CD14-positive monocyte (primary cell): ENCODE results near the gene BCDIN3D. TPM values are rescaled to one million over a fixed set of nuclear protein-coding genes. Genes with fewer than 3 reads are reported as not detected.

ENCODE experiments used
- DNase-seq, 3 donors: peaks; one replicate each; pipeline ENCODE4 v3.0.0-alpha.2; 2011 to 2022
- H2AFZ ChIP-seq: 2 replicates; pipeline ENCODE4 v1.6.0; 2012; ENCODE audit warnings: mild to moderate bottlenecking, low read depth, low read length, inconsistent platforms; ENCODE audit not compliant: insufficient read depth, poor library complexity, severe bottlenecking
- H3K27ac ChIP-seq, 2 donors: 1 replicate in 1 of 2; 2 replicates in 1 of 2; pipeline ENCODE4 v1.5.1; 2012 to 2013; ENCODE audit warnings: low read length in 2 of 2, control low read depth in 1 of 2, inconsistent platforms in 1 of 2, low read depth in 1 of 2, mild to moderate bottlenecking in 1 of 2
- H3K27me3 ChIP-seq, 2 donors: one replicate each; pipeline versions ENCODE4 v1.6.0 to v1.6.1; 2011 to 2013; ENCODE audit warnings: low read length in 2 of 2; ENCODE audit not compliant: control insufficient read depth in 2 of 2, insufficient read depth in 2 of 2
- H3K36me3 ChIP-seq, 2 donors: replicated peaks in 1 of 2; 1 replicate in 1 of 2; 2 replicates in 1 of 2; pipeline versions ENCODE4 v1.5.1 to v1.6.1; 2012 to 2013; ENCODE audit warnings: low read length in 2 of 2, control low read depth in 1 of 2, inconsistent platforms in 1 of 2, mild to moderate bottlenecking in 1 of 2; ENCODE audit not compliant: insufficient read depth in 2 of 2, control insufficient read depth in 1 of 2
- H3K4me1 ChIP-seq, 2 donors: 1 replicate in 1 of 2; 2 replicates in 1 of 2; pipeline versions ENCODE4 v1.5.1 to v1.6.1; 2012 to 2013; ENCODE audit warnings: low read length in 2 of 2, control low read depth in 1 of 2, inconsistent platforms in 1 of 2, mild to moderate bottlenecking in 1 of 2, moderate library complexity in 1 of 2; ENCODE audit not compliant: insufficient read depth in 2 of 2, control insufficient read depth in 1 of 2
- H3K4me2 ChIP-seq: replicated peaks from 2 replicates; pipeline ENCODE3; 2012; ENCODE audit warnings: low read length, moderate library complexity, mild to moderate bottlenecking; ENCODE audit not compliant: poor library complexity, severe bottlenecking; ENCODE audit errors: extremely low read depth
- H3K4me3 ChIP-seq, 3 experiments: fragments of 200-600 bp in 1 of 3; sonication (generic) in 1 of 3; replicated peaks in 1 of 3; 1 replicate in 2 of 3; 2 replicates in 1 of 3; pipeline ENCODE4 v1.5.1; 2011 to 2013; ENCODE audit warnings: low read length in 3 of 3, mild to moderate bottlenecking in 3 of 3, control low read depth in 2 of 3, low read depth in 2 of 3, inconsistent platforms in 1 of 3, moderate library complexity in 1 of 3
- H3K79me2 ChIP-seq: 2 replicates; pipeline ENCODE4 v1.6.0; 2012; ENCODE audit warnings: mild to moderate bottlenecking, control low read depth, inconsistent platforms, low read length, moderate library complexity; ENCODE audit not compliant: insufficient read depth
- H3K9ac ChIP-seq: 2 replicates; pipeline ENCODE4 v1.6.0; 2017; ENCODE audit warnings: low read length, mild to moderate bottlenecking; ENCODE audit not compliant: insufficient read depth, poor library complexity, severe bottlenecking
- H3K9me3 ChIP-seq, 2 donors: replicated peaks in 1 of 2; 1 replicate in 1 of 2; 2 replicates in 1 of 2; pipeline versions ENCODE4 v1.5.1 to v1.6.1; 2012 to 2013; ENCODE audit warnings: low read length in 2 of 2, control low read depth in 1 of 2; ENCODE audit not compliant: control insufficient read depth in 1 of 2, insufficient read depth in 1 of 2
- H4K20me1 ChIP-seq: 2 replicates; pipeline ENCODE4 v1.6.0; 2012; ENCODE audit warnings: mild to moderate bottlenecking, low read length, control low read depth, moderate library complexity; ENCODE audit not compliant: insufficient read depth
- H3K27ac Mint-ChIP-seq, 7 donors: one replicate each; pipeline ENCODE4 v1.8.0; 2020; ENCODE audit warnings: mild to moderate bottlenecking in 7 of 7, mixed read lengths in 7 of 7, moderate library complexity in 6 of 7, inconsistent platforms in 2 of 7
- H3K27me3 Mint-ChIP-seq, 3 donors: one replicate each; pipeline ENCODE4 v1.8.0; 2021 to 2022; ENCODE audit warnings: low read depth in 3 of 3, mild to moderate bottlenecking in 3 of 3, mixed read lengths in 3 of 3, moderate library complexity in 3 of 3, inconsistent platforms in 1 of 3
- H3K36me3 Mint-ChIP-seq, 2 donors: one replicate each; pipeline ENCODE4 v1.8.0; 2020; ENCODE audit warnings: mixed read lengths in 2 of 2, inconsistent platforms in 1 of 2, mild to moderate bottlenecking in 1 of 2
- H3K4me1 Mint-ChIP-seq: one replicate; pipeline ENCODE4 v1.8.0; 2020; ENCODE audit warnings: mild to moderate bottlenecking, mixed read lengths
- H3K4me3 Mint-ChIP-seq, 2 donors: one replicate each; pipeline ENCODE4 v1.8.0; 2020; ENCODE audit warnings: mild to moderate bottlenecking in 2 of 2, mixed read lengths in 2 of 2, moderate library complexity in 1 of 2
- H3K9me3 Mint-ChIP-seq, 7 donors: one replicate each; pipeline ENCODE4 v1.8.0; 2020 to 2022; ENCODE audit warnings: mixed read lengths in 7 of 7, mild to moderate bottlenecking in 6 of 7, moderate library complexity in 6 of 7, inconsistent platforms in 2 of 7
- CTCF ChIP-seq: fragments of 200-600 bp; IDR thresholded peaks from one replicate; pipeline ENCODE4 v1.8.0; 2022; ENCODE audit warnings: antibody characterized with exemption, mild to moderate bottlenecking
- WGBS: methylation state at CpG from one replicate; pipeline ENCODE4 v1.1.5; 2013; ENCODE audit warnings: missing lambda C conversion rate; ENCODE audit not compliant: insufficient coverage; 5-methylcytosine and 5-hydroxymethylcytosine counted together
- intact Hi-C, 2 donors: fragments of 100-400 bp; cut with micrococcal nuclease; formaldehyde crosslinking; loops; one replicate each; pipeline versions ENCODE4 v1.15.0 to v1.15.1; 2023
- polyA plus RNA-seq, 3 donors: library from polyadenylated mRNA; depleted of rRNA in 1 of 3; unstranded in 2 of 3; stranded (reverse) in 1 of 3; fragments of 300-500 nt in 2 of 3; fragments of >200 nt in 1 of 3; fragmentation: Illumina TruSeq in 2 of 3; gene quantifications; 1 replicate in 2 of 3; 2 replicates in 1 of 3; pipeline ENCODE4 v1.2.3, GENCODE V29; 2012 to 2021

Gene BCDIN3D
- polyA plus RNA-seq, 3 donors, result 0.71 to 1.2 (median 1.0) TPM

DNA sequence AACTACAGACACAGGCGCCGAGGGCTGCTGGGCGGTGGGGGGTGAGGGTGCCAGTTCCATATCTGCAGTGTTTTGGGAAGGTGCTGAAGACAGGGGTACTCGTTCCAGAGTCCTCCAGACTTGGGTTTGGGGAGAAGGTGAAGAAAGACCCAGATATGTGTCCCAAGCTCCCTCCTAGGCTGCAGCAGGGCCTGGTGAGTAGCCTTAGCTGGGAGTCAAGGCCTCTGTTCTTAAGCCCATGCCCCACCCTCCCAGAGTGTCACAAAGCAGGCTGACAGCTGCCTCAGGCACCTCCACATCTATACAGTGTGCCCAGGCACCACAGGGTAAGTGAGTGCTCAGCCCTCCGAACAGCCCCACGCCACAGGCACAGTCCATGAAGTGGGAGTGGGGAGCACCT is 19.0 kb downstream of the BCDIN3D start:
- H4K20me1 ChIP-seq, result peaks cover 39% of the 10 kb centered on the region
- no peak for DNase-seq
- peaks cover 26% of the 10 kb centered on the region for H3K79me2 ChIP-seq
- peaks cover 75 to 85% of the 10 kb centered on the region in 2 donors for H3K4me1 ChIP-seq
- peak overlapping the region in 1 of 3 experiments; percentile 95 for H3K4me3 ChIP-seq
- Mint-ChIP-seq H3K9me3 (no peaks in the 10 kb centered on the region), H3K27ac (peak overlapping the region; percentile 97 to 100 (median 100)), H3K27me3 (peaks cover 0 to 2% (median 2%) of the 10 kb centered on the region in 3 donors), H3K4me3 (peak overlapping the region in 1 of 2 donors; percentile 39), H3K4me1 (peaks cover 78% of the 10 kb centered on the region), H3K36me3 (peaks cover 9 to 30% of the 10 kb centered on the region in 2 donors)
- intact Hi-C loops, result no loop called here
- H2AFZ ChIP-seq, result no peak overlapping the region
- no peaks in the 10 kb centered on the region for H3K27me3 ChIP-seq
- peak overlapping the region; percentile 98 for H3K4me2 ChIP-seq
- H3K9ac ChIP-seq, result peak overlapping the region; percentile 88
- no CpG with 5 or more reads among the region's 6 CpGs for WGBS
- TF ChIP-seq CTCF, result no peak
- H3K36me3 ChIP-seq, result peaks cover 2 to 12% of the 10 kb centered on the region in 2 donors
- peak overlapping the region; percentile 92 to 100 for H3K27ac ChIP-seq
- H3K9me3 ChIP-seq, result no peaks in the 10 kb centered on the region

- no peak overlapping the region for H3K4me3 ChIP-seq
- no peaks in the 10 kb centered on the region for H3K27me3 ChIP-seq
- TF ChIP-seq CTCF, result no peak
- H3K79me2 ChIP-seq, result peaks cover 26% of the 10 kb centered on the region
- H2AFZ ChIP-seq, result no peak overlapping the region
- no peak overlapping the region for H3K9ac ChIP-seq
- peaks cover 74% of the 10 kb centered on the region for H3K4me1 Mint-ChIP-seq
- no peak for DNase-seq
- peak overlapping the region; percentile 14 to 100 (median 100) for H3K27ac Mint-ChIP-seq
- peaks cover 0 to 2% (median 0%) of the 10 kb centered on the region in 3 donors for H3K27me3 Mint-ChIP-seq
- 100% methylated on average over 1 of the region's 1 CpG for WGBS
- H4K20me1 ChIP-seq, result peaks cover 39% of the 10 kb centered on the region
- H3K27ac ChIP-seq, result peak overlapping the region in 1 of 2 donors; percentile 100
- H3K4me2 ChIP-seq, result no peak overlapping the region
- no peaks in the 10 kb centered on the region for H3K9me3 Mint-ChIP-seq
- H3K9me3 ChIP-seq, result no peaks in the 10 kb centered on the region
- no peak overlapping the region for H3K4me3 Mint-ChIP-seq
- peaks cover 11 to 30% of the 10 kb centered on the region in 2 donors for H3K36me3 Mint-ChIP-seq
- intact Hi-C loops, result no loop called here
- peaks cover 2 to 12% of the 10 kb centered on the region in 2 donors for H3K36me3 ChIP-seq
- peaks cover 70 to 80% of the 10 kb centered on the region in 2 donors for H3K4me1 ChIP-seq
These were observed 19.6 kb downstream of the BCDIN3D start for GRCh38 chr12:49823350-49823749.
